Activated gamma-delta T cell treated with anti-CD3 and anti-CD28 coated beads, Interleukin-2, amount 50 U/mL, for 16 hours (primary cell): ENCODE measurements around the gene PCDHGA11.
"Not testable (repeated sequence)": the region's sequence is repeated elsewhere in the genome, so short reads cannot be mapped to it uniquely, and the experiment has no call there.

ENCODE experiments used
- DNase-seq: peaks from one replicate; pipeline ENCODE4 v3.0.0-alpha.2; 2020; ENCODE audit warnings: low read depth

PCDHGA11 gene

DNA sequence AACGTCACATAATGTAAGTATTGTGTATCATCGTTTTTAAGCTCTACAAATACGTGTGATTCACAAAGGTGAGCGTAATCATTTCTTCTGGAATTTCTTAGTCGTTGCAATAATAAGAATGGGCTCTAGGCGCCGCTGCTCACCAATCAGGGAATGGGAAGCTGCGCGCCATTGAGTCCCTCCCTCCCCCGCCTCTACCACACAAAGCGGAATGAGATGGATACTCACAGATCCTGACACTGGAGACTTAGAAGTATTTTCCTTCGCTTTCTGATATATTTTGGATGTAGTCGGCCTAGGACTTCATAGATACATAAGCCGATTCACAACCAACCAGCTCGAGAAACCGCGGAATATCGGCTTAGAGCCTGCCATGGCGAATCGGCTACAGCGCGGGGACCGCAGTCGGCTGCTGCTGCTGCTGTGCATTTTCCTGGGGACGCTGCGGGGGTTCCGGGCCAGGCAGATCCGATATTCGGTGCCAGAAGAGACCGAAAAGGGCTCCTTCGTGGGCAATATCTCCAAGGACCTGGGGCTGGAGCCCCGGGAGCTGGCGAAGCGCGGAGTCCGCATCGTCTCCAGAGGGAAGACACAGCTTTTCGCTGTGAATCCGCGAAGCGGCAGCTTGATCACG is at the start of gene PCDHGA11:
Gene PCDHGA11 (plus strand): TSS at position 197 of the 634 bp plus-strand sequence. CDS start 177 bp downstream, at position 374.
- no peak for DNase-seq

DNA sequence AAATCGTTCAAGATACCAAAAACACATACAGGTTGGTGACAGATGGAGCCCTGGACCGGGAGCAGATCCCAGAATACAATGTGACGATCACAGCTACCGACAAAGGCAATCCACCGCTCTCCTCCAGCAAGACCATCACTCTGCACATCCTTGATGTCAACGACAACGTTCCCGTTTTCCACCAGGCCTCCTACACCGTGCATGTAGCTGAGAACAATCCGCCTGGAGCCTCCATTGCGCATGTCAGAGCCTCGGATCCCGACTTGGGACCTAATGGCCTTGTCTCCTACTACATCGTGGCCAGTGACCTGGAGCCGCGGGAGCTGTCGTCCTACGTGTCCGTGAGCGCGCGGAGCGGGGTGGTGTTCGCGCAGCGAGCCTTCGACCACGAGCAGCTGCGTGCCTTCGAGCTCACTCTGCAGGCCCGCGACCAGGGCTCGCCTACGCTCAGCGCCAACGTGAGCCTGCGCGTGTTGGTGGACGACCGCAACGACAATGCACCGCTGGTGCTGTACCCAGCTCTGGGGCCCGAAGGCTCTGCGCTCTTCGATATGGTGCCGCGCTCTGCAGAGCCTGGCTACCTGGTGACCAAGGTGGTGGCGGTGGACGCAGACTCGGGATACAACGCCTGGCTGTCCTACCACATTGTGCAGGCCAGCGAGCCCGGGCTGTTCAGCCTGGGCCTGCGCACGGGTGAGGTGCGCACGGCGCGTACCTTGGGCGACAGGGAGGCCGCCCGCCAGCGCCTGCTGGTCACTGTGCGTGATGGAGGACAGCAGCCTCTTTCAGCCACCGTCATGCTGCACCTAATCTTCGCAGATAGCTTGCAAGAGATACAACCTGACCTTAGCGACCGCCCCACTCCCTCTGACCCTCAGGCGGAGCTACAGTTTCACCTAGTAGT is 49.0 kb upstream of the PCDHGA11 start:
- no peak for DNase-seq

DNA sequence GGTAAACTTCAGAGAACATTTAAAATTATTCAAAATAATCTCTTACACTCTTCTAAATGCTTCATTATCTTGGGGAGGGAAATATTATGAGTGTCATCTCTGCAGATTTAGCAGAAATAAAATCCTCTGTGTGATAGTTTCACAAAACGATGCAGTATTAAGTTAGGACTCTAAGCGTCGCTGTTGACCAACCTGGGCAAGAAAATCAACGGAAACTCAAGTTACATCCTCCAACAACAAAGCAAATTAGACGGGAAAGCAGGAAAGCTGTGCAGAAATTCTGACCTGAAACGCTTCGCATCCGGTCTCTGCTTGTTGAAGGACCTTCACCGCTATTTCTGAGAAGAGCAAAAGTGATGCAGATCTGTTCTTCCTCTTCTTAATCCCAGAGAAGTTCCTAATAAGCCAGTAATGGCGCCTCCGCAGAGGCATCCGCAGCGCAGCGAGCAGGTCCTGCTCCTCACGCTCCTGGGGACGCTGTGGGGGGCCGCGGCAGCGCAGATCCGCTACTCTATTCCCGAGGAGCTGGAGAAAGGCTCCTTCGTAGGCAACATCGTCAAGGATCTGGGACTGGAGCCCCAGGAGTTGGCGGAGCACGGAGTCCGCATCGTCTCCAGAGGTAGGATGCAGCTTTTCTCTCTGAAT is 47.1 kb upstream of the PCDHGA11 start, which contains the start of gene PCDHGA6:
Gene PCDHGA6 (plus strand): TSS at position 219 of the 645 bp plus-strand sequence. CDS start 193 bp downstream, at position 412.
- DNase-seq = no peak

DNA sequence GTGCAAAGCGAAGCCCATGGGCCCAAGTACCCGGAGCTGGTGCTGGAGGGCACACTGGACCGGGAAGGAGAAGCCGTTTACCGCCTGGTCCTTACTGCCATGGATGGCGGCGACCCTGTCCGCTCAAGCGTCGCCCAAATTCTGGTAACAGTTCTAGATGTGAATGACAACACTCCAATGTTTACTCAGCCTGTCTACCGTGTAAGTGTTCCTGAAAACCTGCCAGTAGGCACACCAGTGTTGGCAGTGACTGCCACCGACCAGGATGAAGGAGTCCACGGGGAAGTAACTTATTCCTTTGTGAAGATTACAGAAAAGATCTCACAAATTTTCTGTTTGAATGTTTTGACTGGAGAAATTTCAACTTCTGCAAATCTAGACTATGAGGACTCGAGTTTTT is 46.2 kb upstream of the PCDHGA11 start:
- DNase-seq = no peak

DNA sequence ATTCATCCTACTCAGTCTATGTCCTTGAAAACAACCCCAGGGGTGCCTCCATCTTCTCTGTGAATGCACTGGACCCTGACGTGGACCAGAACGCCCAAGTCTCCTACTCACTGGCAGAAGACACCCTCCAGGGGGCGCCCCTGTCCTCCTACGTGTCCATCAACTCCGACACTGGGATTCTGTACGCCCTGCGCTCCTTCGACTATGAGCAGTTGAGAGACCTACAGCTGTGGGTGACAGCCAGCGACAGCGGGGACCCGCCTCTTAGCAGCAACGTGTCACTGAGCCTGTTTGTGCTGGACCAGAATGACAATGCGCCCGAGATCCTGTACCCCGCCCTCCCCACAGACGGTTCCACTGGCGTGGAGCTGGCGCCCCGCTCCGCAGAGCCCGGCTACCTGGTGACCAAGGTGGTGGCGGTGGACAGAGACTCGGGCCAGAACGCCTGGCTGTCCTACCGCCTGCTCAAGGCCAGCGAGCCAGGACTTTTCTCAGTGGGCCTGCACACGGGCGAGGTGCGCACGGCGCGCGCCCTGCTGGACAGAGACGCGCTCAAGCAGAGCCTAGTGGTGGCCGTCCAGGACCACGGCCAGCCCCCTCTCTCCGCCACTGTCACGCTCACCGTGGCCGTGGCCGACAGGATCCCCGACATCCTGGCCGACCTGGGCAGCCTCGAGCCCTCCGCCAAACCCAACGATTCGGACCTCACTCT is 45.3 kb upstream of the PCDHGA11 start:
- DNase-seq = not testable (repeated sequence)

DNA sequence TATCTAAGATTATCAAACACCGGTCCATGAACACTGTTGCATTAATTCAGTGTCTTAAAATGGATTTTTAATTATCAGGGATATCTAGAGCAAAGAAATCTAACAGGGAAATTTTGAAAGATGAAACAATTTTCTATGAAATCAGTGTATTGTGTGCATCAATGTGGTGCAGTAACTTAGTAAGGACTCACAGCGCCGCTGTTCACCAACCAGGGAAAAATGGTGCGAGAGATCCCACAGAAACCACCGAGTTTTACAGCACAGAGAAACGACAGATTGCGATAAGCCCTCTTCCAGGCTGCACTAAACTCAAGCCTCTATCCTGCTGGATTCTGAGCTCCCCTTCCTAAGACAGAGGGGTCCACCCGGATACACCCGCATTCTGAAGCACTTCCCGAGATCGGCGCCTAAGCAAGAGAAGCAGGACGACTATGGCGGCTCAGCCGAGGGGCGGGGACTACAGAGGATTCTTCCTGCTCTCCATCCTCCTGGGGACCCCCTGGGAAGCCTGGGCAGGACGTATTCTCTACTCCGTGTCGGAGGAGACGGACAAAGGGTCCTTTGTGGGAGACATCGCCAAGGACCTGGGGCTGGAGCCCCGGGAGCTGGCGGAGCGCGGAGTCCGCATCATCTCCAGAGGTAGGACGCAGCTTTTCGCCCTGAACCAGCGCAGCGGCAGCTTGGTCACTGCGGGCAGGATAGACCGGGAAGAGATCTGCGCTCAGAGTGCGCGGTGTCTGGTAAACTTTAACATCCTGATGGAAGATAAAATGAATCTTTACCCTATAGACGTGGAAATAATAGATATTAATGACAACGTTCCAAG is 38.2 kb upstream of the PCDHGA11 start, which contains the start of gene PCDHGA7:
Gene PCDHGA7 (plus strand): TSS at position 274 of the 826 bp plus-strand sequence. CDS start 158 bp downstream, at position 432.
- DNase-seq = no peak

DNA sequence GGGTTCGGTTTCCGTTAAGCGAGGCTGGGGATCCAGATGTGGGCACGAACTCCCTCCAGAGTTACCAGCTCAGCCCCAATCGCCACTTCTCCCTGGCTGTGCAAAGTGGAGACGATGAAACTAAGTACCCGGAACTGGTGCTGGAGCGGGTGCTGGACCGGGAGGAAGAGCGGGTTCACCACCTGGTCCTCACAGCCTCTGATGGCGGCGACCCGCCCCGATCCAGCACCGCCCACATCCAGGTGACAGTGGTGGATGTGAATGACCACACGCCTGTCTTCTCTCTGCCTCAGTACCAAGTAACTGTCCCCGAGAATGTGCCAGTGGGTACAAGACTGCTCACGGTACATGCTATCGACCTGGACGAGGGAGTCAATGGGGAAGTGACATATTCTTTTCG is 37.5 kb upstream of the PCDHGA11 start:
- DNase-seq = no peak

DNA sequence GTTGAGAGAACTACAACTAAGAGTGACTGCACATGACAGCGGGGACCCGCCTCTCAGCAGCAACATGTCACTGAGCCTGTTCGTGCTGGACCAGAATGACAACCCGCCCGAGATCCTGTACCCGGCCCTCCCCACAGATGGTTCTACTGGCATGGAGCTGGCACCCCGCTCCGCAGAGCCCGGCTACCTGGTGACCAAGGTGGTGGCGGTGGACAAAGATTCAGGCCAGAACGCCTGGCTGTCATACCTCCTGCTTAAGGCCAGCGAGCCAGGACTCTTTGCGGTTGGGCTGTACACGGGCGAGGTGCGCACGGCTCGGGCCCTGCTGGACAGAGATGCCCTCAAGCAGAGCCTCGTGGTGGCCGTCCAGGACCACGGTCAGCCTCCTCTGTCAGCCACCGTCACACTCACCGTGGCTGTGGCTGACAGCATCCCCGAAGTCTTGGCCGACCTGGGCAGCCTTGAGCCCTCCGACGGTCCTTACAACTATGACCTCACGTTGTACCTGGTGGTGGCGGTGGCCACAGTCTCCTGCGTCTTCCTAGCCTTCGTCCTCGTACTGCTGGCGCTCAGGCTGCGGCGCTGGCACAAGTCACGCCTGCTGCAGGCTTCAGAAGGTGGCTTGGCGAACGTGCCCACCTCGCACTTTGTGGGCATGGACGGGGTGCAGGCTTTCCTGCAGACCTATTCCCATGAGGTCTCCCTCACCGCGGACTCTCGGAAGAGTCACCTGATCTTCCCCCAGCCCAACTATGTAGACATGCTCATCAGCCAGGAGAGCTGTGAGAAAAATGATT is 36.2 kb upstream of the PCDHGA11 start:
- DNase-seq = no peak

DNA sequence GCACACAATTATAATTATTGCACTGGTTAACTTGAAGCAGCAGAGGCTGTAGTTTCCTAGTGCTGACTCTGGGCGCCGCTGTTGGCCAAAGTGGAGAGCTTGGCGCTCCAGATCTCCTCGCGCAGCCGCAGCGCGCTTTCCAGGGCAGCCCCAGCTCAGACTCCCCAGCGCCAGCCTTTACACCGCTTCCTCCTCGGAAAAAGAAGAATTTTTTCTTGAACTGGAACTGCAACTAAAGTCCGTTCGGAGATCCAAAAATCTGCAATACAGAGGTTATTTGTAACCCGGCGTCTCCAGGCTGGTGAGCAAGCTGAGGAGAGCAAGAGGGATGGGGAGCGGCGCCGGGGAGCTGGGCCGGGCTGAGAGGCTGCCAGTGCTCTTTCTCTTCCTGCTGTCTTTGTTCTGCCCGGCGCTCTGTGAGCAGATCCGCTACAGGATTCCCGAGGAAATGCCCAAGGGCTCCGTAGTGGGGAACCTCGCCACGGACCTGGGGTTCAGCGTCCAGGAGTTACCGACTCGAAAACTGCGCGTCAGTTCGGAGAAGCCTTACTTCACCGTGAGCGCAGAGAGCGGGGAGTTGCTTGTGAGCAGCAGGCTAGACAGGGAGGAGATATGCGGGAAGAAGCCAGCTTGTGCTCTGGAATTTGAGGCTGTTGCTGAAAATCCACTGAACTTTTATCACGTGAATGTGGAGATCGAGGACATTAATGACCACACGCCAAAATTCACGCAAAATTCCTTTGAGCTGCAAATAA is 33.1 kb upstream of the PCDHGA11 start, which contains the start of gene PCDHGB4:
Gene PCDHGB4 (plus strand): TSS at position 142 of the 755 bp plus-strand sequence. CDS start 187 bp downstream, at position 329.
- DNase-seq = not testable (repeated sequence)

DNA sequence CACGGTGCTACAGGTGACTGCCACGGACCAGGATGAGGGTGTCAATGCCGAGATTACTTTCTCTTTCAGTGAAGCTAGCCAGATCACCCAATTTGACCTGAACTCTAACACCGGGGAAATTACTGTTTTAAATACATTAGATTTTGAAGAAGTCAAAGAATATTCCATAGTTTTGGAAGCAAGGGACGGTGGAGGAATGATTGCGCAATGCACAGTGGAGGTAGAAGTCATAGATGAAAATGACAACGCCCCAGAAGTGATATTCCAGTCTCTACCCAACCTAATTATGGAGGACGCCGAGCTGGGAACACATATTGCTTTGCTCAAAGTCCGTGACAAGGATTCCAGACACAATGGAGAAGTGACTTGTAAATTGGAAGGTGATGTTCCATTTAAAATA is 32.2 kb upstream of the PCDHGA11 start:
- DNase-seq = no peak

DNA sequence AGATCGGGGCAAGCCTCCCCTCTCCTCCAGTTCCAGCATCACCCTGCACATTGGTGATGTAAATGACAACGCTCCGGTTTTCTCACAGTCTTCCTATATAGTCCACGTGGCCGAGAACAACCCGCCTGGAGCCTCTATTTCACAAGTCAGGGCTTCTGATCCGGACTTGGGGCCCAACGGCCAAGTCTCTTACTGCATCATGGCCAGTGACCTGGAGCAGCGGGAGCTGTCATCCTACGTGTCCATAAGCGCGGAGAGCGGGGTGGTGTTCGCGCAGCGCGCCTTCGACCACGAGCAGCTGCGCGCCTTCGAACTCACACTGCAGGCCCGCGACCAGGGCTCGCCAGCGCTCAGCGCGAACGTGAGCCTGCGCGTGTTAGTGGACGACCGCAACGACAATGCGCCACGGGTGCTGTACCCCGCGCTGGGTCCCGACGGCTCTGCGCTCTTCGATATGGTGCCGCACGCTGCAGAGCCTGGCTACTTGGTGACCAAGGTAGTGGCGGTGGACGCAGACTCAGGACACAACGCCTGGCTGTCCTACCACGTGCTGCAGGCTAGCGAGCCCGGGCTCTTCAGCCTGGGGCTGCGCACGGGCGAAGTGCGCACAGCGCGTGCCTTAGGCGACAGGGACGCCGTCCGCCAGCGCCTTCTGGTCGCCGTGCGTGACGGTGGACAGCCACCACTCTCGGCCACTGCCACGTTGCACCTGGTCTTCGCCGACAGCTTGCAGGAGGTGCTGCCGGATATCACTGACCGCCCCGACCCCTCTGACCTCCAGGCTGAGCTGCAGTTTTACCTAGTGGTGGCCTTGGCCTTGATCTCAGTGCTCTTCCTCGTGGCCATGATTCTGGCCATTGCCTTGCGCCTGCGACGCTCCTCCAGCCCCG is 31.5 kb upstream of the PCDHGA11 start:
- DNase-seq = no peak

DNA sequence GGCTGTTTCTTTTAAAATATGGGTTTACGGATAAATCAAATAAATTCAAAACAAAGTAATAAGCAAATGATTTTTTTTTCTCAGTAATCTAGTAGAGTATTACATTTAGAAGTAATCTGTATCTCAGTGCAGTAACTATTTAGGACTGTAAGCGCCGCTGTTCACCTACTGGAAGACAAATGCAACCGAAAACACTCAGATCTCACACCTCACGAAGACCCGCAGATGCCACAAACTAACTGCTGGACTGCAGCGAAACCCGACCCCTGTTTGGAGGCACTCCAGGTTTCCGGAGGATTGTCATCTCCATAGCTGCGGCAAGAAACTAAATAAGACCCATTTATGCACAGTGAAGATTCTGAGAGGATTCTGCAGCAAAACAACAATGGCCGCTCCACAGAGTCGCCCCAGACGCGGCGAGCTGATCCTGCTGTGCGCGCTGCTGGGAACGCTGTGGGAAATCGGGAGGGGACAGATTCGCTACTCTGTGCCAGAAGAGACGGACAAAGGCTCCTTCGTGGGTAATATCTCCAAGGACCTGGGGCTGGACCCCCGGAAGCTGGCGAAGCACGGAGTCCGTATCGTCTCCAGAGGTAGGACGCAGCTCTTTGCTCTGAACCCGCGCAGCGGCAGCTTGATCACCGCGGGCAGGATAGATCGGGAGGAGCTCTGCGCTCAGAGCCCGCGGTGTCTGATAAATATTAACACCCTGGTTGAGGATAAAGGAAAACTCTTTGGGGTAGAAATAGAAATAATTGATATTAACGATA is 28.2 kb upstream of the PCDHGA11 start, which contains the start of gene PCDHGA8:
Gene PCDHGA8 (plus strand): TSS at position 205 of the 770 bp plus-strand sequence. CDS start 181 bp downstream, at position 386.
- no peak for DNase-seq

DNA sequence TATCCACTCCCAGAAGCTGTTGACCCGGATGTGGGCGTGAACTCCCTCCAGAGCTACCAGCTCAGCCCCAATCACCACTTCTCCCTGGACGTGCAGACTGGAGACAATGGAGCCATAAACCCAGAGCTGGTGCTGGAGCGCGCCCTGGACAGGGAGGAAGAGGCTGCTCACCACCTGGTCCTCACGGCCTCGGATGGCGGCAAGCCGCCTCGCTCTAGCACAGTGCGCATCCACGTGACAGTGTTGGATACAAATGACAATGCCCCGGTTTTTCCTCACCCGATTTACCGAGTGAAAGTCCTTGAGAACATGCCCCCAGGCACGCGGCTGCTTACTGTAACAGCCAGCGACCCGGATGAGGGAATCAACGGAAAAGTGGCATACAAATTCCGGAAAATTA is 27.6 kb upstream of the PCDHGA11 start:
- no peak for DNase-seq

DNA sequence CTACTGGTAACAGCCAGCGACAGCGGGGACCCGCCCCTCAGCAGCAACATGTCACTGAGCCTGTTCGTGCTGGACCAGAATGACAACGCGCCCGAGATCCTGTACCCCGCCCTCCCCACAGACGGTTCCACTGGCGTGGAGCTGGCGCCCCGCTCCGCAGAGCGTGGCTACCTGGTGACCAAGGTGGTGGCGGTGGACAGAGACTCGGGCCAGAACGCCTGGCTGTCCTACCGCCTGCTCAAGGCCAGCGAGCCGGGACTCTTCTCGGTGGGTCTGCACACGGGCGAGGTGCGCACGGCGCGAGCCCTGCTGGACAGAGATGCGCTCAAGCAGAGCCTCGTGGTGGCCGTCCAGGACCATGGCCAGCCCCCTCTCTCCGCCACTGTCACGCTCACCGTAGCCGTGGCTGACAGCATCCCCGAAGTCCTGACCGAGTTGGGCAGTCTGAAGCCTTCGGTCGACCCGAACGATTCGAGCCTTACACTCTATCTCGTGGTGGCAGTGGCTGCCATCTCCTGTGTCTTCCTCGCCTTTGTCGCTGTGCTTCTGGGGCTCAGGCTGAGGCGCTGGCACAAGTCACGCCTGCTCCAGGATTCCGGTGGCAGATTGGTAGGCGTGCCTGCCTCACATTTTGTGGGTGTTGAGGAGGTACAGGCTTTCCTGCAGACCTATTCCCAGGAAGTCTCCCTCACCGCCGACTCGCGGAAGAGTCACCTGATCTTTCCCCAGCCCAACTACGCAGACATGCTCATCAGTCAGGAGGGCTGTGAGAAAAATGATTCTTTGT is 26.3 kb upstream of the PCDHGA11 start:
- DNase-seq = not testable (repeated sequence)

DNA sequence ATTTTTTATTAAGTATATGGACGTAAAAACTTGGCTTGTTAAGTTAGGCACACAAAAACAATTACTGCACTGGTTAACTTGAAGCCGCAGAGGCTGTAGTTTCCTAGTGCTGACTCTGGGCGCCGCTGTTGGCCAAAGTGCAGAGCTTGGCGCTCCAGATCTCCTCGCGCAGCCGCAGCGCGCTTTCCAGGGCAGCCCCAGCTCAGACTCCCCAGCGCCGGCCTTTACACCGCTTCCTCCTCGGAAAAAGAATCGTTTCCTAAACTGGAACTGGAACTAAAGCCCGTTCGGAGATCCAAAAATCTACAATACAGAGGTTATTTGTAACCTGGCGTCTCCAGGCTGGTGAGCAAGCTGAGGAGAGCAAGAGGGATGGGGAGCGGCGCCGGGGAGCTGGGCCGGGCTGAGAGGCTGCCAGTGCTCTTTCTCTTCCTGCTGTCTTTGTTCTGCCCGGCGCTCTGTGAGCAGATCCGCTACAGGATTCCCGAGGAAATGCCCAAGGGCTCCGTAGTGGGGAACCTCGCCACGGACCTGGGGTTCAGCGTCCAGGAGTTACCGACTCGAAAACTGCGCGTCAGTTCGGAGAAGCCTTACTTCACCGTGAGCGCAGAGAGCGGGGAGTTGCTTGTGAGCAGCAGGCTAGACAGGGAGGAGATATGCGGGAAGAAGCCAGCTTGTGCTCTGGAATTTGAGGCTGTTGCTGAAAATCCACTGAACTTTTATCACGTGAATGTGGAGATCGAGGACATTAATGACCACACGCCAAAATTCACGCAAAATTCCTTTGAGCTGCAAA is 22.9 kb upstream of the PCDHGA11 start, which contains the start of gene PCDHGB5:
Gene PCDHGB5 (plus strand): TSS at position 192 of the 796 bp plus-strand sequence. CDS start 181 bp downstream, at position 373.
- DNase-seq = not testable (repeated sequence)
